ENCODE data around the gene CYP11A1. TPM values are rescaled to one million over a fixed set of nuclear protein-coding genes. Genes with fewer than 3 reads are reported as not detected.

Gene CYP11A1
- 0.30 and 0.84 TPM in 2 replicates for total RNA-seq

DNA sequence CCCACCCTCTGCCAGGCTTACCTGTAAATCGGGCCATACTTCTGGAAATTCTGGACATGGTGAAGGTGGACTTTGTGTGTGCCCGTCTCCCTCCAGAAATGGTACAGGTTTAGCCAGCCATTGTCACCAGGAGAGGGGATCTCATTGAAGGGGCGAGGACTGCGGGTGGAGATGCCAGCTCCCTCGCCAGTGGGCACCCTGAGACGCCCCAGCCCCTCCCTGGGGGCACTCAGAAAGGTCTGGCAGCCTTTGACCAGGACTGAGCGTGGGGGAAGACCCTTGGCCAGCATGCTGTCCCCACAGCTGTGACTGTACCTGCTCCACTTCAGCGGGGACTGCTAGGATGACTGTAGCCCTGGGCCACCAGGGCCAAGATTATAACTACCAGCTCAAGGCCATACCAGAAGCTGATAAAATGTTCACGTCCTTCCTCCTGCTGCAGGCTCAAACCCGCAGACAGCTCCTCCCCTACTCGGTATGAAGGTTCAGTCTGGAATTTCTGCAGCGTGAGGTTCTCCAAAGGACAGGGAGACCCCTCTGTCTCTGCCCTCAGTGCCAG is at the start of gene CYP11A1:
CYP11A1 (minus strand) TSS at position 351 of the 559 bp plus-strand sequence; CDS start at position 290, 61 bp downstream.

Other genes starting within 250 kb of the CYP11A1 start
- gene ISLR2, start 237.1 kb downstream of the CYP11A1 start, total RNA-seq, result not detected in 2 replicates
- gene ISLR, start 193.9 kb downstream of the CYP11A1 start, total RNA-seq, result 10.1 and 16.1 TPM in 2 replicates
- gene STRA6, start 164.9 kb downstream of the CYP11A1 start, total RNA-seq, result 0.17 and 0.30 TPM in 2 replicates
- under 0.01 TPM in 1 of 2 replicates, not detected in the other for gene CCDC33, start 131.3 kb downstream of the CYP11A1 start, total RNA-seq
- 24.7 and 26.2 TPM in 2 replicates for gene SEMA7A, start 66.3 kb upstream of the CYP11A1 start, total RNA-seq
- 76.1 and 77.5 TPM in 2 replicates for gene UBL7, start 93.5 kb upstream of the CYP11A1 start, total RNA-seq
- 1.8 and 3.0 TPM in 2 replicates for gene ARID3B, start 173.6 kb upstream of the CYP11A1 start, total RNA-seq
- 67.9 and 77.7 TPM in 2 replicates for gene CLK3, start 248.2 kb upstream of the CYP11A1 start, total RNA-seq